ENCODE data around the gene AGER. TPM values are rescaled to one million over a fixed set of nuclear protein-coding genes. Genes with fewer than 3 reads are reported as not detected.

Gene AGER
- polyA plus RNA-seq, 4 donors, result 3.0 to 12.1 (median 9.2) TPM

GRCh38 chr6:32204268-32204715, 20.2 kb upstream of the AGER start:
- Histone ChIP-seq H3K36me3 (ENCODE audit: control insufficient read depth in 3 of 3, insufficient read depth in 2 of 3, low read depth in 1 of 3, low read length in 3 of 3) (no peaks in the 10 kb centered on the region), H3K4me3 (ENCODE audit: low read depth in 1 of 3, low read length in 3 of 3) (no peak overlapping the region), H3K9me3 (ENCODE audit: control insufficient read depth in 2 of 2, insufficient read depth in 1 of 2, low read depth in 1 of 2, low read length in 1 of 2) (no peaks in the 10 kb centered on the region), H3K27me3 (ENCODE audit: control insufficient read depth in 3 of 3, insufficient read depth in 3 of 3, low read length in 3 of 3) (no peaks in the 10 kb centered on the region), H3K4me1 (ENCODE audit: control insufficient read depth in 3 of 3, insufficient read depth in 2 of 3, low read depth in 1 of 3, low read length in 2 of 3) (no peaks in the 10 kb centered on the region), H3K27ac (ENCODE audit: low read depth in 1 of 3, low read length in 2 of 3) (no peak overlapping the region)
- 79 to 88% (median 84%) methylated on average over 3 of the region's 3 CpGs for WGBS, 3 donors
- FAIRE-seq (no peak), DNase-seq (no peak)

- FAIRE-seq, result no peak
These were observed 19.6 kb upstream of the AGER start for GRCh38 chr6:32203426-32204267.

GRCh38 chr6:32202186-32202585, 18.1 kb upstream of the AGER start:
- no peaks in the 10 kb centered on the region for H3K36me3 ChIP-seq (ENCODE audit: control insufficient read depth in 3 of 3, insufficient read depth in 2 of 3, low read depth in 1 of 3, low read length in 3 of 3)
- peaks cover 0 to 4% (median 0%) of the 10 kb centered on the region in 3 donors for H3K4me1 ChIP-seq (ENCODE audit: control insufficient read depth in 3 of 3, insufficient read depth in 2 of 3, low read depth in 1 of 3, low read length in 2 of 3)
- no peaks in the 10 kb centered on the region for H3K27me3 ChIP-seq (ENCODE audit: control insufficient read depth in 3 of 3, insufficient read depth in 3 of 3, low read length in 3 of 3)
- FAIRE-seq (no peak), DNase-seq (no peak)
- no peak overlapping the region for H3K4me3 ChIP-seq (ENCODE audit: low read depth in 1 of 3, low read length in 3 of 3)
- WGBS, 3 donors, result 87 to 90% (median 89%) methylated on average over 9 of the region's 9 CpGs
- H3K9me3 ChIP-seq (ENCODE audit: control insufficient read depth in 2 of 2, insufficient read depth in 1 of 2, low read depth in 1 of 2, low read length in 1 of 2), result no peaks in the 10 kb centered on the region
- no peak overlapping the region for H3K27ac ChIP-seq (ENCODE audit: low read depth in 1 of 3, low read length in 2 of 3)

More at GRCh38 chr6:32203426-32204267, 19.6 kb upstream of the AGER start:
- Histone ChIP-seq H3K4me3 (ENCODE audit: low read depth in 1 of 3, low read length in 3 of 3) (no peak overlapping the region), H3K36me3 (ENCODE audit: control insufficient read depth in 3 of 3, insufficient read depth in 2 of 3, low read depth in 1 of 3, low read length in 3 of 3) (no peaks in the 10 kb centered on the region), H3K9me3 (ENCODE audit: control insufficient read depth in 2 of 2, insufficient read depth in 1 of 2, low read depth in 1 of 2, low read length in 1 of 2) (no peaks in the 10 kb centered on the region), H3K27ac (ENCODE audit: low read depth in 1 of 3, low read length in 2 of 3) (no peak overlapping the region), H3K27me3 (ENCODE audit: control insufficient read depth in 3 of 3, insufficient read depth in 3 of 3, low read length in 3 of 3) (no peaks in the 10 kb centered on the region), H3K4me1 (ENCODE audit: control insufficient read depth in 3 of 3, insufficient read depth in 2 of 3, low read depth in 1 of 3, low read length in 2 of 3) (no peaks in the 10 kb centered on the region)
- 76 to 80% (median 79%) methylated on average over 9 of the region's 9 CpGs for WGBS, 3 donors
- no peak for DNase-seq

GRCh38 chr6:32200711-32201475, 16.8 kb upstream of the AGER start:
- H3K27ac ChIP-seq (ENCODE audit: low read depth in 1 of 3, low read length in 2 of 3), result no peak overlapping the region
- no peak for DNase-seq
- H3K36me3 ChIP-seq (ENCODE audit: control insufficient read depth in 3 of 3, insufficient read depth in 2 of 3, low read depth in 1 of 3, low read length in 3 of 3), result no peaks in the 10 kb centered on the region
- no peak overlapping the region for H3K4me3 ChIP-seq (ENCODE audit: low read depth in 1 of 3, low read length in 3 of 3)
- 82 to 91% (median 89%) methylated on average over 11 to 13 of the region's 13 CpGs for WGBS, 3 donors
- H3K4me1 ChIP-seq (ENCODE audit: control insufficient read depth in 3 of 3, insufficient read depth in 2 of 3, low read depth in 1 of 3, low read length in 2 of 3), result peaks cover 0 to 11% (median 0%) of the 10 kb centered on the region in 3 donors
- H3K9me3 ChIP-seq (ENCODE audit: control insufficient read depth in 2 of 2, insufficient read depth in 1 of 2, low read depth in 1 of 2, low read length in 1 of 2), result no peaks in the 10 kb centered on the region
- no peak for FAIRE-seq
- no peaks in the 10 kb centered on the region for H3K27me3 ChIP-seq (ENCODE audit: control insufficient read depth in 3 of 3, insufficient read depth in 3 of 3, low read length in 3 of 3)

- Histone ChIP-seq H3K27ac (ENCODE audit: low read depth in 1 of 3, low read length in 2 of 3) (no peak overlapping the region), H3K9me3 (ENCODE audit: control insufficient read depth in 2 of 2, insufficient read depth in 1 of 2, low read depth in 1 of 2, low read length in 1 of 2) (no peaks in the 10 kb centered on the region), H3K36me3 (ENCODE audit: control insufficient read depth in 3 of 3, insufficient read depth in 2 of 3, low read depth in 1 of 3, low read length in 3 of 3) (no peaks in the 10 kb centered on the region), H3K4me3 (ENCODE audit: low read depth in 1 of 3, low read length in 3 of 3) (no peak overlapping the region), H3K27me3 (ENCODE audit: control insufficient read depth in 3 of 3, insufficient read depth in 3 of 3, low read length in 3 of 3) (no peaks in the 10 kb centered on the region), H3K4me1 (ENCODE audit: control insufficient read depth in 3 of 3, insufficient read depth in 2 of 3, low read depth in 1 of 3, low read length in 2 of 3) (peaks cover 0 to 19% (median 0%) of the 10 kb centered on the region in 3 donors)
- no peak for FAIRE-seq
- no peak for DNase-seq
- 82 to 85% (median 83%) methylated on average over 17 of the region's 17 CpGs for WGBS, 3 donors
These were observed 14.8 kb upstream of the AGER start for GRCh38 chr6:32198866-32199265.

GRCh38 chr6:32198345-32198696, 14.3 kb upstream of the AGER start:
- DNase-seq (no peak), FAIRE-seq (no peak)
- H3K27ac ChIP-seq (ENCODE audit: low read depth in 1 of 3, low read length in 2 of 3), result no peak overlapping the region
- peaks cover 0 to 19% (median 0%) of the 10 kb centered on the region in 3 donors for H3K4me1 ChIP-seq (ENCODE audit: control insufficient read depth in 3 of 3, insufficient read depth in 2 of 3, low read depth in 1 of 3, low read length in 2 of 3)
- no peaks in the 10 kb centered on the region for H3K9me3 ChIP-seq (ENCODE audit: control insufficient read depth in 2 of 2, insufficient read depth in 1 of 2, low read depth in 1 of 2, low read length in 1 of 2)
- H3K4me3 ChIP-seq (ENCODE audit: low read depth in 1 of 3, low read length in 3 of 3), result no peak overlapping the region
- no peaks in the 10 kb centered on the region for H3K27me3 ChIP-seq (ENCODE audit: control insufficient read depth in 3 of 3, insufficient read depth in 3 of 3, low read length in 3 of 3)
- WGBS, 3 donors, result 43 to 81% (median 52%) methylated on average over 3 of the region's 3 CpGs
- H3K36me3 ChIP-seq (ENCODE audit: control insufficient read depth in 3 of 3, insufficient read depth in 2 of 3, low read depth in 1 of 3, low read length in 3 of 3), result no peaks in the 10 kb centered on the region

GRCh38 chr6:32196682-32197616, 12.9 kb upstream of the AGER start:
- H3K27ac ChIP-seq (ENCODE audit: low read depth in 1 of 3, low read length in 2 of 3), result peak overlapping the region; percentile 98 to 99 (median 98)
- 33 to 37% (median 34%) methylated on average over 26 to 28 of the region's 28 CpGs for WGBS, 3 donors
- FAIRE-seq, result no peak

More at GRCh38 chr6:32196682-32197616, 12.9 kb upstream of the AGER start:
- Histone ChIP-seq H3K4me3 (ENCODE audit: low read depth in 1 of 3, low read length in 3 of 3) (peak overlapping the region in 2 of 3 donors; percentile 72 to 81), H3K36me3 (ENCODE audit: control insufficient read depth in 3 of 3, insufficient read depth in 2 of 3, low read depth in 1 of 3, low read length in 3 of 3) (no peaks in the 10 kb centered on the region), H3K4me1 (ENCODE audit: control insufficient read depth in 3 of 3, insufficient read depth in 2 of 3, low read depth in 1 of 3, low read length in 2 of 3) (peaks cover 0 to 31% (median 2%) of the 10 kb centered on the region in 3 donors), H3K9me3 (ENCODE audit: control insufficient read depth in 2 of 2, insufficient read depth in 1 of 2, low read depth in 1 of 2, low read length in 1 of 2) (no peaks in the 10 kb centered on the region), H3K27me3 (ENCODE audit: control insufficient read depth in 3 of 3, insufficient read depth in 3 of 3, low read length in 3 of 3) (no peaks in the 10 kb centered on the region)
- DNase-seq, result peak in 1 of 2 donors; percentile 30

All from small intestine (tissue), 7 donors.